IPS DF 19.7 (cell line): ENCODE data around the gene PRPH.
"Not testable (repeated sequence)": the region's sequence is repeated elsewhere in the genome, so short reads cannot be mapped to it uniquely, and the experiment has no call there.

ENCODE experiments used
- DNase-seq: peaks from one replicate; pipeline ENCODE4 v3.0.0-alpha.2; 2013; ENCODE audit warnings: low read depth, low spot score

PRPH gene

DNA sequence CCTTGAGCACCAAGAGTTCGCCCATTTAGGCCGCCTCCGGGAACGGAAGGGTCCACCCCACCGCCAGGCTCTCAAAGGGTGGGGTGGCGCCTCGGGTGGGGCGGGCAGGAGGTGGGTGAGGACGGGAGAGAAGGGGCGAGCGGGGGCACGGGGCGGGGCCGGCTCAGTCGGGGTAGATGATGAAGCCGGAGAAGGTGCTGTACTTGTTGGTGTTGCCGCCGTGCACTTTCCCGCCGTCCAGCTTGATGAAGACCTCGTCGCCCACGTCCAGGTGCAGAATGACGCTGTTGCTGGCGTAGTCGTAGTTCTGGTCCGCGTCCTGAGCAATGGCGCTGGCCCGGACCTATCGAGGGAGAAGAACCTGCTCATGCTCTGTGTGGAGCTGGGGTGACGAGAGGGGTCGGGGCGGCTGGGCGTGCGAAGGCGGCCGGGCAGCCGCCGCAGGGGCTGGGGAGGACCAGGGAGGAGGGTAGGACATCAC lies 38.0 kb downstream of the PRPH start:
- DNase-seq: no peak

DNA sequence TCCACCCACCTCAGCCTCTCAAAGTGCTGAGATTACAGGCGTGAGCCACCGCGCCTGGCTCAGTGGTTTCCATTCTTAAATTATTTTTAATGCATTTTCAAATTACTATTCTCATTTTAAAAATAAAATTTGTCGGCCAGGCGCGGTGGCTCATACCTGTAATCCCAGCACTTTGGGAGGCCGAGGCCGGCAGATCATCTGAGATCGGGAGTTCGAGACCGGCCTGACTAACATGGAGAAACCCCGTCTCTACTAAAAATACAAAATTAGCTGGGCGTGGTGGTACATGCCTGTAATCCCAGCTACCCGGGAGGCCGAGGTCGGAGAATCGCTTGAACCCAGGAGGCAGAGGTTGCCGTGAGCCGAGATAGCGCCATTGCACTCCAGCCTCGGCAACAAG lies 38.8 kb downstream of the PRPH start:
- DNase-seq: not testable (repeated sequence)

DNA sequence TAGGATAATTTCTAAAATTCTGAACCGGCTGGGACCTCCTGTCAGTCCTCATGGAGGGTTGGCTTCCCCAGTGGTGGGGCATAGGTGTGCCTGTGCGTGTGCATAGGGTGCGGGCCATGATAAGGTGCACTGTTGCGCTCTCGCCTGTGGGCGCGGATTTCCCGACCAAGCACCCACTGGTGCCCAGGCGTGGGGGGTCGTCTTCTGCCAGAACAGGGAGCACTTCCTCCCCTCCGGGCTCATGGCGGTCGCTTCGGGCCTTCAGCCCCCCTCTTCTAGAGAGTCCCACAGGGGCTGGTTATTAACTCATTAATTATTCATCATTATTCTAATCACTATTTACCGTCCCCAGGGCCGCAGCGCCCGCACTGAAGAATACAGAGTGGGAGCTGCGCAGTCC lies 39.3 kb downstream of the PRPH start:
- DNase-seq: no peak

DNA sequence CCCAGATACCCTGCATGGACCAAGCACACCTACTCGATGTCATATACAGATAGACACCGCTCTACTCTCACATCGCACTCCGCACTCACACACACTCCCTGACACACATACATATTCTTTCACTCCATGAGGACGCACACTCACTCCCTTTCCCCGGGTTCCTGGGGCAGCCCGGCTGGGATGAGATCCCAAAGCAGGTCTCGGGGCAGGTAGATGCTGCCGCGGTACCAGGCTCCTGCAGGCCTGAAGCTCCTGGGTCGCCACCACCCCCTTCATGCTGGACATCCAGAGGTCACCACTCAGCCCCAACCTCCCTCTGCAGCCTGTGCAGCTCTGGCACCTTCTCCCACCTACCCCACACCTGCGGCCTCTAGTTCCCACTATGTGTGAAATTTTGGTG lies 39.7 kb downstream of the PRPH start:
- DNase-seq: no peak

DNA sequence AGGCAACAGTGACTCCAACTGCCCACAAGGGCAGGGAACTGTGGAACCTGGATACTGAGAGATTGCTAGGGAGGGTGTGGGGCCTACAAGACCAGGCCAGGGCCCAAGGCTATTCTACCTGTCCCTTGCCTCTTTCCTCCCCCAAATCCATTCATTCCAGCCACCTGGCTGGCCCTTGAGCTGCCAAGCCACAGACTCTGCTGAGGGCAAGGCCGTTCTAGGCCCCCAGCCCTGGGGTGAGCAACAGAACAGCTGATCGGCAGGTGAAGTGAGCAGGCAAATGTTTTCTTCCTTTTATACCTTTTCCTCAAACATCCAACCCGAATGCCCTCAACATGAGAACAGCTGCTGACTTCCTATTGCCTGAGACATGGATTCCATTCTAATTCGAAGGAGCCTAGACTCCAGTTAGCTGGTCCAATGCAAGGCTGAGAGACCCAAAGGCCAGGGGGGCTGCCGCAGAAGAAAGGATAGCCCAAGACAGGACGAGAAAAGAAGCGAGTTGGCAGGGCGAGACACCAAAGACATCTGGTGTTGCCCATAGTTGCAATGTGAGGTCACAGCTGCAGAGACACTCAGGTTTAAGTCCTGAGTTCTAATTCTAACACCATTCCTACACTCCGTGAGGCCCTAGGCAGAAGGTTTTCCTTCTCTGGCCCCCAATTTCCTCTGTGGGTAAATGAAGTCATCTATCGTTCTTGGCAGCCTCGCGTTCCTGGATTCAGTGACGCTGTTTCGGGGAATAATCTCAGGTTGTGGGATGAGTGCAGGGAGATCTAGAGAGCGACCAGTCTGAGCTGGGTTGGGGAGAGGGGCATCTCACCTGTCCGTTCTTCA lies 40.4 kb downstream of the PRPH start:
- no peak for DNase-seq

DNA sequence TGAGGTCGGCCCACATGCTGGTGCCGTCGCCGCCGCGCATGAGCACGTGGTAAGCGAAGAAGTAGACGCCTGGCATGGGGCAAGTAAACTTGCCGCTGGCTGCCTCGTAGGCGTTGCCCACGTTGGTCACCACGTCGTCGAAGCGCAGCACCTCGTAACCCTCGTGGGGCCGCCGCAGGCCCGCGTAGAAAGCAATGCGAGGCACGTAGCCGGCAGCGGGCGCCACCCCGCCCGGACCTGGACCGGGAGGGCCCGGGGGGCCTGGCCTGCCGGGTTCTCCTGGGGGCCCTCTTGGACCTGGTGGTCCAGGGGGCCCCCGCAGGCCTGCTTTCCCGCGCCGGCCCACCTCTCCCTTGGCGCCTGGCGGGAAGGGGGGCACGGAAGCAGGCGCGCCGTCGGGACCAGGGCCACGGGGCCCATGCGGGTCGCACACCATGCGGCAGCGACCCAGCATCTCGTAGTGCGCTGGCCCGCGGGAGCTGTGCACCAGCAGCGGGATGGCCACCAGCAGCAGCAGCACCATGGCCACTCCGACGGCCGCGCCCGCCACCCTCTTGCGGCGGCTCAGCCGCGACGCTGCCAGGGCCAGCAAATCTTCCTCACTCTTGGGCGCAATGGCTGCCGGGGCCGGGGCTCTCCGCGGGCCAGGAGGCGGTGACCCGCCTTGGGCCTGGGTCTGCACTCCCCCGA lies 41.2 kb downstream of the PRPH start:
- DNase-seq: no peak

DNA sequence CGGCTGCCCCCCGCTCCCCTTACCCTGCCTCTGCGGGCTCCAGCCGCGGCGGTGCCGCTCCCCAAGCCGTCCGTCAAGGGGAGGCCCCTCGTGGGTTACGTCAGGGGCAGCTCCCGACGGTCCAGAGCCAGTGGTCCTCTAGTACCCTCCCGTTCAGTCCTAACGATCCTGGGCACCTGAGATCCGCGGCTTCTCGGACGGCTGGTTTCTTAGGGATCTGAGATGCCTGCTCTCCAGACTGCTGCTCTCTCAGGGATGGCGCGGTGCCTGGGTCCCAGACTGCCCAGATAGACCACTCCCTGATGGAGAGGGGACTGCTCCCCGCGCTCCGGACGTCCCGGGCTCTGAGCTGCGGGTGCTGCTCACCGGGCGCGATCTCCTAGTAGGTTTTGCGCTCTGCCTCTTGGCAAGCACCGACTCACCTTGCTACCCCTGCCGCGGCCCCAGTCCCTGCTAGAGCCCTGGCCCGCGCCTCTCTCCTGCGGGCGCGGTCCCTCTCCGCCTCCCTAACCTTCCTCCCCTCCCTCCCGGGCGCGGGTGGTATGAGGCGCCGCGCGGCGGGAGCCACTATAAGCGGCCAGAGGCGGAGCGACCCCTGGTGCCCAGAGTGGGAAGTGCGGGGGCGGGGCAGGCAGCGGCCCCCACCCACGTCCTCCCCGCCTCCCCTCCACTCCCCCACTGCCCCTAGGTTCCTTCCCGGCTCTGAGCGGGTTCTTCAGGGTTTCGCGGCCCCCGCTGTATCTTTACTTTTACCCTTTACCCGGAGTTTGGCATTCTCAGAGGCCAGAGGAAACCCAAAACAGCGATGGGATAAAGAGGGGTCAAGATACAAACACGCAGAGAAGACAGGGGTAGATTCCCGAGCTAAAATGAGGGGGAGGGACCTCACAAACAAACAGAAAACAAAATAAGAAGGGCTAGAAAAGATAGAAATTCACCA lies 42.0 kb downstream of the PRPH start, which contains the start of gene C1QL4:
TSS of gene C1QL4 (minus strand) at position 544 of the 940 bp plus-strand sequence. CDS start 711 bp downstream, outside the sequence.
- DNase-seq: no peak

DNA sequence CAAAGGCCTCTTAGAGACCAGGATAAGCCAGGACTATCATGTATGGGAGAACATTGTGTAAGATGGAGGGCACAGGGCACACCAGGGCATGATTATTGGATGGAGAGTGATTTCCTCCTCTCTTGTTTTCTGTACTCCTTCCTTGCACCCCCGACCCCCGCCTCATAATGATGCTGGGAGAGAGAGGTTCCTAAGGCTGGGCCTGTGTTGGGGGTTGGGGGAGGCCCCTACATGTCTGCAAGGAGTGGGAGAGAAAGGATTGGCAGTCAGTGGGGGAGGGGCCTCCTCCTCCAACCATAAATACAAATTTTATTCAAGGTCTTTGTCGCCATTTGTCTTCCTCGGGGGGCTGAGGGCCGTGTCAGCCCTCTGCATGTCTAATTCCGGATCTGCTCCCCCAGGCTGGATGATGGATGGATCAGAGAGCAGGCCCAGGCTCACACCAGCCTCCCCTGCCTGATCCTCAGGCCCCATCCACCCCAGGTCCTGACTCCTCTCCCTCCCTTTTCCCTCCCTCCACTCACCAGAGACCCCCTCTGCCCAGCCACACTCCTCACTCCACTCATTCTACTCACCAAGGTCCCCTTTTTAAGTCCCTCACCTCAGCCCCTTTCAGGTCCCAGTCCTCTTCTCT lies 44.0 kb downstream of the PRPH start:
- DNase-seq: no peak

DNA sequence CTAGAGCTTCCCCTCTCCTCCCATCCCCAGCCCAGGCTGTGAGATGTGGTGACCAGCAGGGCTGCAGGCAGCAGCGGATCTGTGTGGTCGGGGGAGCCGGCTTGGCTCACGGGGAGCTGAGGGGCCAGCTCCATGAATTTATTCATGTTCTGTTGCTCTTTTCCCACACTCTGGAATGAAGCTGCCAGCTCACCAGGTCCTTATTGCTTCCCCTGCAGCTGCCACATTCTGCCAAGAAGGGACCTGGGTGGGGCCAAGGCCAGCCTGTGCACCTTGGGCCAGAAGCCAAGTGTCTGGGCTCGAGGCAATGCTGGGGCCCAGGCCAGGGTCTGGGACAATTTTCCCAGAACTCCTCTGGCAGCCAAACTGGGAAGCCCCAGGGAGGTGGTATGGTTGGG lies 44.5 kb downstream of the PRPH start:
- no peak for DNase-seq

DNA sequence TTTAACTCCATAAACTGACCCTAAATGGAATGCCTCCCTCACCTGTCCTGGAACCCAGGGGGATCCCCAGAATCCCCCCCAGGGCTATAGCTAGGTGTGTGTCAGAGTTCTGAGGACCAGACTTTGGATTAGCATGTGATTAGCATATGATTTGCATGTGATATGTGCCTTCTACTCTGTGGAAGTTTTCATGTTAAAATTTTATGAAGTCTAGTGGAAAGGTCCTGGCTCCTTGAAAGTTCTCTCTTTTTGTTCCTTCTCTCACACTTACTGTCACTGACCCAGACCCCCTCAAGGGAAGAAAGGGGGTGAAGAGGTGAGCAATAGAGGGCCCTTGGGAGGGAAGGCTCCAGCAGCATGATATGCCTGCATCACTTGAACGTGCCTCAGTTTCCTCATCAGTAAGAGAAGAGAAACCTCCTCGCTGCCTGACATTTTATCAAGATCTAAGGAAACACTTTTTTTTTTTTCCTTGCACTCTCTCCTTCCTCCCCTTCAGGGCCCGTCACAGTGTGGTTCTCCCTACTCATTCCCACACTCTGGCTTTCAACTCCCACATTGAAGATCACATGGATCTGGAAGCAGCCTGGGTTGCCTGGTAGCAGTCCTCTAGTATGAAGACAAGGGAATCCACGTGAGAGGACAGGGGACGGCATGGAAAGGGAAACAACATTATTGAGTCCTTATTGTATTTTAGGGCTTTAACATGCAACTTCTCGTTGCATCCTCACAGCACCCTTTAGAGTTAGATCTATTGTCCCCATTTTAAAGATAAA lies 45.3 kb downstream of the PRPH start:
- no peak for DNase-seq

DNA sequence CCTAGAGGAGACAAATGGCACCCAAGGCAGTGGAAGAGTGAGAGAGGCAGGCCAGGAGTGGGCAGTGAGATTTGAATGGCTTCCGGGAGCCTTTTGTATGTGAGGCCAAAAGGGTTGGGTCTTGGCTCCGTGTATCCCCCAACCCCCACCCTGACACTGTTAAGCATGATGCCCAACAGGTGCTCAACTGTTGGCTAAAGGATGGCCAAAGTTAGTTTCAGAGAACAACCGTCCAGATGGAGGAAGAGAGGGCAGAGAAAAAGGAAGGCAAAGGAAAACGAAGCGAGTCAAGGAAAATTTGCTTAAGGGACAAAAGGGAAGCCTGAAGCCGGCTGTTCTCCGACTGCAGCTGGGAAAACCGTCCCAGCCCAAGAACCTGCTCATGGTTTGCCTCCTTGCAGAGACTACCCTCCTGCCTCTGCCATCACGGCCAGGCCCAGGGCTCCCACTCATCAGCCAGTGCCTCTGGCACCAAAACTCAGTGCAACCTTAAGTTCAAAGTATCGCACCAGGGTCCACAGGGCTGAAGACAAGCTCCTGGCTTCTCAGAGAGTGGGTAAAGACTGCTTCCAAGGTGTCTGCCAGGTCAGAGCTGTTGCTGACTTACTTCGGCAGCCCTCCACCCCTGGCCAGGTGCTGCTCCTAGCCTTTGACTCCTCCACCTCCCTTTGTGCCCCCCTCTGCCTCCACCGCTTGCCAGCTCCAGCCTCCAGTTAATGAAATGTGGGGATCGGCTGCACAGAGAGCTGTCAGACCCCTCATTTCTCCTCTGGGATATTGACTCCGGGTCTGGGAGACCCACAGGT lies 46.2 kb downstream of the PRPH start:
- no peak for DNase-seq

DNA sequence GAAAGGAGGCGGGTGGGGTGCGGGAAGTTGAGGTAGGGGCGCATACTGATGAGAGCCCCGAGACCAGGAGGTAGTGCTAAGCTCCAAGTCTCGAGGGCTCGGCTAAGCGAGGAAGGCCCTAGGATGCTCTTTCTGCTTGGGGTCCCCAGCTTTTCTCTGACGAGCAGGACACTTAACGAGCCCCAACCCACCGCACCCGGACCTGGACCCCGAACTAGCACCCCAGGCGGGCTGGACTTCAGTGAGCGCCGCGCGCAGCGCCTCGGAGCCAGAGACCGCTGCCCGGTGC lies 46.8 kb downstream of the PRPH start:
- DNase-seq: no peak

DNA sequence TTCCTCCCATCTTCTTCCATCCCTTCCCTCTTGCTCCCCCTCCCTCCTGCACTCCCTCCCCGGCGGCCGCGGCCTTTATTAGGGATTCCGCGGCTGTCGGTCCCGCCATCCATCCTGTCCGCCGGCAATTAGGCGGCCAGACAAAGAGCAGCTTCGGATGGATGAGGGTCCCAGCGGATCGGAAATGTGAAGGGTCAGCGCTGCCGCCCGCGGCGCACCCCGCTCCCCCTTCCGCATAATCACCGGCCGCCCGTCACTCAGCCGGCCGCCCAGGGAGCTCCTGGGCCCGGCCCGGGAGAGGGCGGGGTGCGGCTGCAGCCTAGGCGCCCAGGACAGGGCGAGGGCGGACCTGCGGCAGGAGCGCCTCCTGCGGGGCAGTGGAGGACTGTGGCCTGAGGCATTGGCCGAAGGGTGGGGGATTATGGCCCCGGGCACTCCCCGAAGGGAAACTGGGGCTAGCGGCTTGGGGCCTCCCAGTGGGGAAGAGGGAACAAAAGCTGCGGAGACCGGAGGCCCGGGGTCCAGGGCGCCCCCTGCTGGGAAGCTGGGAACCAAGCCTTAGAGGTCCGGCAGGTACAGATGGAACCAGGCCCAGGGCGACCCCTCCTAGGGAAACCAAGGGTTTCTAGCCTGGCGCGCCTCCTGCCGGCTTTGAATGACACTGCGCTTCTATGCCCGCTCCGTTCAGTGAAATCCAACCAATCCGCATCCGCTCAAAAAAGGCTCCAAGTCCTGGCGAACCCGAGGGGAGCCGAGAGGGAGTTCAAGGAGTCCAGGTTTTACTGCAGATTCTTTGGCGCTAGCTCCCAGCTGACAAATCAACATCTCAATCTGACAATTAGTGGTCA lies 47.3 kb downstream of the PRPH start:
- peak; percentile 84 for DNase-seq

DNA sequence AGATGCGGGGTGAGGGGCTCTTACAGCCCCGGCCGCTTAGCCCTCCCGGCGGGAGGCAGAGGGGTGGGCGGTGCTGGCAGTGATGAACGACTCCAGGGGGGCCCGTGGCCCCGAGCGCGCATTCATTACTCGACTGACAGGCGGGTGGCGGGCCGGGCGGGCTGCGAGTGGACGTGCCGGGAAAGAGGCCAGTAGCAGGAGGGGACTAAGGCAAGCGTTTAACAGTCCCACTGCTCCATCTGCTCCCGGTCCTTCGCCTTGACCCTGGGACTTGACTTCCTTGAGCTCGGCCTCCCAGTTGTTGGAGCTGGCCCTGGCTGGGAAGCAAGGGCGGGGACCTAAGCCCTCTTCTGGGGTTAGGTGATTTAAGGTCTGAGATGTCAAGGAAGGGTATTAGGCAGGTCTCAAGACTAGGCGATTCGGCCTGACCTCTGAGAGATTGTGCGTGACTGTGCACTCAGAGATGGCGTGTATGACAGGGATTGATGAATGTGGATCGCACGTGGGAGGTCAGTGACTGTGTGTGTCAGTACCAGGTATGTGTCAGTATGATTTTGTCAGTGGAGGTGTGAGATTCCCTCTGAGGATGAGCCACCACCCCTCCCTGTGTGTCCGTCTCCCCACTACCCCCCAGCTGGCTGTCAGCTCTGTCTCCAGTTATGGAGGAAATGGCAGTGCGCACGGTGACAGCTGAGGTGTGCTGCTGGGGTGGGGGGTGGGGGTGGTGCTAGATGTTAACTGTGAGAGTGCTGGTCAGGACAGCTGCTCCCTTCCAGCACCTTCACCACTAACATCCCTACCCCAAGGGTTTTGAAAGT lies 48.2 kb downstream of the PRPH start:
- no peak for DNase-seq

DNA sequence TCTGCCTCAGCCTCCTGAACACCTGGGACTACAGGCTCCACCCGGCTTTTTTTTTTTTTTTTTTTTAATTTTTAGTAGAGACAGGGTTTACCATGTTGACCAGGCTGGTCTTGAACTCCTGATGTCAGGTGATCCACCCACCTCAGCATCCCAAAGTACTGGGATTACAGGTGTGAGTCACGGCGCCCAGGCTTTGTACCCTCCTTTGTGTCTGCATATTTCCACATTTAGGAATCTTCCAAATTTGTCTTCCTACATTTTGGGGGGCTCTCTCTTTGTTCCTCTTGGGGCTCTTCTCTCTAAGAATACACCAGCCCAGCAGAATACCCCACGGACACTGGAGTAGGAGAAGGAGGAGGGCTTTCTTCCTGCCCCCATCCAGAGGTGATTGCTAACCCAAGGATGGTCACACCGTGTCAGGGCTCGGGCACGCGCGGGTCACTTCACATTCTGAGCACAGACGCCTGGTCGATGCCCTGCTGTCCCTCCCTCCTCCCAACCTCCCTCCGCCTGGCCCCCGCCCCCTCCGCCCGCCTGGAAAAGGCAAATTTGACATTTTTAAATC lies 49.6 kb downstream of the PRPH start:
- no peak for DNase-seq

DNA sequence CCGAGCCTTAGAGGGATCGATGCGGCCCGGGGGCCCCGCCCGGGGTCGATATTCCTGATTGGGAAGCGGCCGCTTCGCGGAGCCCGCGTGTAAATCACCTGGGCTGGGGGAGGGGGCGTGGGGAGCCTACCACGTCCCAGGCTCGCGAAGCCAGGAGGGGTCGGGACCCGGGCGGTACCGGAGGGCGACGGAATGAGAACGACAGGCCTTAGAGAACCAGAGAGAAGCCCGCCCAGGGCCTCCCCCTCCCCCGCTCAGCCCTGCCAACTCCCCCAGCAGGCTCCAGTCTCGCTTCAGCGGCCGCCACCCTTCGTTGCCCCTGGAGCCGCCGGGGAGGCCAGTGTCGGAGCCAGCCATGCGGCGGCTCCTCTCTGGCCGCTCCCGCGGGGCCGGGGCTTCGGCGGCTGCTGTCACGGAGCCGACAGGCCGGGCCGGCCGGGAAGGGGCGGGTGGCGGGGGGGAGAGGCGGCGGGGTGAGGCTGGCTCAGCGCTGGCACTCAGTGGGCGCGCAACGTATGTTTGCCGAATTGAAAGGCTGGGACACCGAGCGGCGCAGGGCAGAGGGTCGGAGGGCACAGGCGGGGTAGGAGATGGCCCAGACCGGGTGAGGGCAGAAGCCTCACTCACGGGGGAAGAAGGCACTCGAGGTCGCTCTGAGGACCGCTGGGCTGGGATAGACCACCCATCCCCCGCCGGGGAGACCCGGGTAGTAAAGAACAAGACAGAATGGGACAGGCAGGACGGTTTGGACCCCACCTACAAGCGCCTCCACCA lies 50.3 kb downstream of the PRPH start:
- no peak for DNase-seq
